Upper lobe of left lung (tissue), 4 donors: ENCODE measurements around the gene CD70.

Source experiments
- CTCF ChIP-seq, 6 experiments: fragments of 450-650 bp in 4 of 6; fragments of 200-600 bp in 2 of 6; sonication (generic) in 2 of 6; IDR thresholded peaks; one replicate each; pipeline ENCODE4 v1.5.1; 2016 to 2019; ENCODE audit warnings: antibody characterized with exemption in 6 of 6
- POLR2AphosphoS5 ChIP-seq, 2 donors: sonication (generic); formaldehyde crosslinking; IDR thresholded peaks; one replicate each; pipeline ENCODE4 v1.5.1; 2017; ENCODE audit warnings: antibody characterized with exemption in 2 of 2

GRCh38 chr19:6540918-6541689 lies 49.8 kb downstream of the CD70 start:
- TF ChIP-seq CTCF (IDR thresholded peaks at IDR 0.05) (no peak), POLR2AphosphoS5 (IDR thresholded peaks at IDR 0.05) (no peak)
